ENCODE measurements around the gene NDST3.

Gene NDST3

GRCh38 chr4:118237531-118237930, 203.2 kb downstream of the NDST3 start:
- no peak for TF ChIP-seq CTCF (conservative IDR thresholded peaks at IDR 0.05; ENCODE audit: control insufficient read depth, insufficient read depth, low read depth, low read length)
- no peak for DNase-seq (ENCODE audit: low read depth)
- no peak overlapping the region for H3K4me3 ChIP-seq (ENCODE audit: control insufficient read depth, low read depth, low read length)

GRCh38 chr4:118249890-118250289, 215.6 kb downstream of the NDST3 start:
- TF ChIP-seq CTCF (conservative IDR thresholded peaks at IDR 0.05; ENCODE audit: control insufficient read depth, insufficient read depth, low read depth, low read length): no peak
- DNase-seq (ENCODE audit: low read depth): no peak
- H3K4me3 ChIP-seq (ENCODE audit: control insufficient read depth, low read depth, low read length): no peak overlapping the region

- TF ChIP-seq CTCF (conservative IDR thresholded peaks at IDR 0.05; ENCODE audit: control insufficient read depth, insufficient read depth, low read depth, low read length): no peak
- no peak for DNase-seq (ENCODE audit: low read depth)
- no peak overlapping the region for H3K4me3 ChIP-seq (ENCODE audit: control insufficient read depth, low read depth, low read length)
Measured at GRCh38 chr4:118254368-118254767, 220.1 kb downstream of the NDST3 start.

- H3K4me3 ChIP-seq (ENCODE audit: control insufficient read depth, low read depth, low read length): no peak overlapping the region
- DNase-seq (ENCODE audit: low read depth): no peak
- TF ChIP-seq CTCF (conservative IDR thresholded peaks at IDR 0.05; ENCODE audit: control insufficient read depth, insufficient read depth, low read depth, low read length): no peak
Measured at GRCh38 chr4:118259111-118259510, 224.8 kb downstream of the NDST3 start.

GRCh38 chr4:118260309-118260708, 226.0 kb downstream of the NDST3 start:
- H3K4me3 ChIP-seq (ENCODE audit: control insufficient read depth, low read depth, low read length): no peak overlapping the region
- DNase-seq (ENCODE audit: low read depth): no peak
- TF ChIP-seq CTCF (conservative IDR thresholded peaks at IDR 0.05; ENCODE audit: control insufficient read depth, insufficient read depth, low read depth, low read length): no peak

- TF ChIP-seq CTCF (conservative IDR thresholded peaks at IDR 0.05; ENCODE audit: control insufficient read depth, insufficient read depth, low read depth, low read length): no peak
- H3K4me3 ChIP-seq (ENCODE audit: control insufficient read depth, low read depth, low read length): no peak overlapping the region
- DNase-seq (ENCODE audit: low read depth): no peak
Measured at GRCh38 chr4:118264096-118264495, 229.8 kb downstream of the NDST3 start.

Measured in fibroblast of mammary gland (primary cell).